CD4-positive, alpha-beta T cell (primary cell): Measurements from ENCODE around the gene EPS8L2. TPM values are rescaled to one million over a fixed set of nuclear protein-coding genes. Genes with fewer than 3 reads are reported as not detected.
"Not testable (repeated sequence)": the region's sequence is repeated elsewhere in the genome, so short reads cannot be mapped to it uniquely, and the experiment has no call there.

Experiments
- ATAC-seq: fragments of 200-7000 bp; cut with Tn5 transposase; one replicate; pipeline ENCODE4 v1.10.0; 2022; ENCODE audit warnings: mild to moderate bottlenecking; ENCODE audit not compliant: poor library complexity
- CTCF ChIA-PET: fragments of 350-600 bp; sonication (Branson Sonifier 250); formaldehyde crosslinking; loops from one replicate; lab custom pipeline; 2021; ENCODE audit warnings: antibody characterized with exemption, inconsistent platforms; lab: Charles Lee
- POLR2A ChIA-PET: fragments of 350-600 bp; sonication (Branson Sonifier 250); formaldehyde crosslinking; loops from one replicate; lab custom pipeline; 2021; ENCODE audit warnings: antibody characterized with exemption, inconsistent platforms; lab: Charles Lee
- DNase-seq, 14 experiments: peaks; one replicate each; pipeline ENCODE4 v3.0.0-alpha.2; 2013 to 2020; ENCODE audit warnings: mixed read lengths in 2 of 14
- H3K27ac ChIP-seq, 2 donors: one replicate each; pipeline versions ENCODE4 v1.5.1 to v1.7.0; 2013; ENCODE audit warnings: low read length in 2 of 2, low read depth in 1 of 2, mild to moderate bottlenecking in 1 of 2
- H3K27me3 ChIP-seq, 2 experiments: 1 replicate in 1 of 2; 2 replicates in 1 of 2; pipeline versions ENCODE4 v1.6.1 to v1.7.0; 2013; ENCODE audit warnings: low read length in 2 of 2, control low read depth in 1 of 2, mild to moderate bottlenecking in 1 of 2, moderate library complexity in 1 of 2; ENCODE audit not compliant: insufficient read depth in 2 of 2, control insufficient read depth in 1 of 2
- H3K36me3 ChIP-seq: one replicate; pipeline ENCODE4 v1.6.1; 2013; ENCODE audit warnings: low read length, control low read depth; ENCODE audit not compliant: insufficient read depth
- H3K4me1 ChIP-seq: one replicate; pipeline ENCODE4 v1.6.1; 2013; ENCODE audit warnings: low read length, control low read depth; ENCODE audit not compliant: insufficient read depth
- H3K4me3 ChIP-seq: one replicate; pipeline ENCODE4 v1.5.1; 2013; ENCODE audit warnings: mild to moderate bottlenecking, low read length, moderate library complexity
- H3K9me3 ChIP-seq, 2 experiments: 1 replicate in 1 of 2; 2 replicates in 1 of 2; pipeline versions ENCODE4 v1.6.1 to v1.7.0; 2013; ENCODE audit warnings: low read length in 2 of 2, mild to moderate bottlenecking in 2 of 2, control low read depth in 1 of 2, moderate library complexity in 1 of 2; ENCODE audit not compliant: control insufficient read depth in 1 of 2, insufficient read depth in 1 of 2
- H3K27ac Mint-ChIP-seq: one replicate; pipeline ENCODE4 v1.8.0; 2020; ENCODE audit warnings: mixed read lengths
- H3K27me3 Mint-ChIP-seq: one replicate; pipeline ENCODE4 v1.8.0; 2021; ENCODE audit warnings: mixed read lengths
- H3K36me3 Mint-ChIP-seq: one replicate; pipeline ENCODE4 v1.8.0; 2021; ENCODE audit warnings: low read depth, mixed read lengths
- H3K4me1 Mint-ChIP-seq: one replicate; pipeline ENCODE4 v1.8.0; 2021; ENCODE audit warnings: low read depth, mixed read lengths
- H3K4me3 Mint-ChIP-seq: one replicate; pipeline ENCODE4 v1.8.0; 2020; ENCODE audit warnings: mild to moderate bottlenecking, mixed read lengths
- H3K9me3 Mint-ChIP-seq: one replicate; pipeline ENCODE4 v1.8.0; 2020; ENCODE audit warnings: mixed read lengths
- intact Hi-C, 2 experiments: fragments of 100-400 bp; cut with DNase I in 1 of 2; cut with micrococcal nuclease in 1 of 2; formaldehyde crosslinking; loops; one replicate each; pipeline versions ENCODE4 v1.15.1 to v1.9.0; 2023 to 2025; cut with DNase I, micrococcal nuclease
- total RNA-seq, 174 experiments: library from RNA in 2 of 174; stranded (reverse) in 2 of 174; gene quantifications; one replicate each; pipeline ENCODE4 v1.2.3 and lab custom pipeline; 2021 to 2026
- TF ChIP-seq, protein P1 (sequence below): fragments of 200-600 bp; IDR thresholded peaks from one replicate; pipeline ENCODE4 v1.8.0; 2022; ENCODE audit warnings: antibody characterized with exemption, mild to moderate bottlenecking

Gene EPS8L2
- total RNA-seq, 2 experiments from 2014 or later = 3.5 to 4.0 TPM

DNA sequence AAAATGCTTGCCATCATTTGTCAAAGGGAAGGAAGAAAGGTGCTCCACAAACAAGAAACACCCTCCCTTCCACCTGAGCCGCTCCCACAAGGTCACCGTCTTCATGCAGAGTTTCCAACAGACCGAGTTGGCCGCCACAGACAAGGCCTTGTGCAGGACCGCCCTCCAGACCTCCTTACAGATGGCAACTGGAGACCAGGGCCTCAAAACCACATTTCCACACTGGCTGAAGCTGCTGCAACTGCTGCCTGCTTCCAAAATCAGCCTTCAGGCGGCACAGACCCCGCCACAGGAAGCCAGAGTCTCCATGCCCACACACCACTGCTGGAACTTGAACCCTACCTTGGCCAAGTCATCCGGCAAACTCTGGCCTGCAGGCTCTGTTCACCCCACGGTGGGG, 17.4 kb upstream of the EPS8L2 start:
- ChIA-PET CTCF (no interaction called here), POLR2A (no interaction called here)
- Histone ChIP-seq H3K27me3 (no peaks in the 10 kb centered on the region), H3K4me3 (no peak overlapping the region), H3K27ac (no peak overlapping the region), H3K4me1 (peaks cover 38% of the 10 kb centered on the region), H3K9me3 (no peaks in the 10 kb centered on the region), H3K36me3 (peaks cover 57% of the 10 kb centered on the region)
- DNase-seq = peak in 1 of 14 experiments; percentile 20
- Mint-ChIP-seq H3K4me1 (peaks cover 34% of the 10 kb centered on the region), H3K36me3 (peaks cover 64% of the 10 kb centered on the region), H3K27ac (no peak overlapping the region), H3K9me3 (no peaks in the 10 kb centered on the region), H3K27me3 (no peaks in the 10 kb centered on the region), H3K4me3 (no peak overlapping the region)
- intact Hi-C loops = loop anchor here in 1 of 2 experiments (2.0 kb wide), 1 partner anchor 36 kb away; no protein-coding TSS in a partner anchor
- no peak for ATAC-seq
- TF ChIP-seq, protein P1, sequence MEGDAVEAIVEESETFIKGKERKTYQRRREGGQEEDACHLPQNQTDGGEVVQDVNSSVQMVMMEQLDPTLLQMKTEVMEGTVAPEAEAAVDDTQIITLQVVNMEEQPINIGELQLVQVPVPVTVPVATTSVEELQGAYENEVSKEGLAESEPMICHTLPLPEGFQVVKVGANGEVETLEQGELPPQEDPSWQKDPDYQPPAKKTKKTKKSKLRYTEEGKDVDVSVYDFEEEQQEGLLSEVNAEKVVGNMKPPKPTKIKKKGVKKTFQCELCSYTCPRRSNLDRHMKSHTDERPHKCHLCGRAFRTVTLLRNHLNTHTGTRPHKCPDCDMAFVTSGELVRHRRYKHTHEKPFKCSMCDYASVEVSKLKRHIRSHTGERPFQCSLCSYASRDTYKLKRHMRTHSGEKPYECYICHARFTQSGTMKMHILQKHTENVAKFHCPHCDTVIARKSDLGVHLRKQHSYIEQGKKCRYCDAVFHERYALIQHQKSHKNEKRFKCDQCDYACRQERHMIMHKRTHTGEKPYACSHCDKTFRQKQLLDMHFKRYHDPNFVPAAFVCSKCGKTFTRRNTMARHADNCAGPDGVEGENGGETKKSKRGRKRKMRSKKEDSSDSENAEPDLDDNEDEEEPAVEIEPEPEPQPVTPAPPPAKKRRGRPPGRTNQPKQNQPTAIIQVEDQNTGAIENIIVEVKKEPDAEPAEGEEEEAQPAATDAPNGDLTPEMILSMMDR = no peak

DNA sequence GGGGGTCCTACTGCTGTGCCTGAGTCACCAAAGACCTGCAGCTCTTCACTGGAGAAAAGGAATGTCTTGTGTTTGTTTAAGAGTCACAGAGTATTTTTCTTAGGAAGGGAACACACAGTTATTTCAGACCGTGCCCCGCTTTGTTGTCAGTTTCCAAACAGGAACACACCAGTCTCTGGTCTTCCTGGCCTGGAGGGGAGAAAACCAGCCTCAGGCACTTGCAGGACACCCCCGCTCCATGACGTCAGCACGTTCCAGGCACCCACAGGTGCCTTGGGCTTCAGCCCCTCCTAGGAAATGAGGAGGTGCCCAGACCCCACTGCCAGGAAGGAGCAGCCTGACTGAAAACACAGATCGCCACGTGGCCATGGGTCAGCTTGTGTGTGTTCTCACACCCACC, 16.4 kb upstream of the EPS8L2 start:
- Mint-ChIP-seq H3K9me3 (no peaks in the 10 kb centered on the region), H3K4me3 (no peak overlapping the region), H3K27me3 (no peaks in the 10 kb centered on the region), H3K4me1 (peaks cover 36% of the 10 kb centered on the region), H3K36me3 (peaks cover 54% of the 10 kb centered on the region), H3K27ac (peak overlapping the region; percentile 42)
- Histone ChIP-seq H3K27ac (no peak overlapping the region), H3K36me3 (peaks cover 48% of the 10 kb centered on the region), H3K27me3 (no peaks in the 10 kb centered on the region), H3K4me3 (no peak overlapping the region), H3K4me1 (peaks cover 47% of the 10 kb centered on the region), H3K9me3 (no peaks in the 10 kb centered on the region)
- DNase-seq = peak in 1 of 14 experiments; percentile 32
- POLR2A ChIA-PET = no interaction called here
- ATAC-seq = no peak
- CTCF ChIA-PET = no interaction called here
- intact Hi-C loops = loop anchor here (2.0 to 10.0 kb wide), 4 partner anchors 35 to 125 kb away; partner anchors contain the start of genes LMNTD2 (in 1 of the 2) and RASSF7 (in 1 of the 2)
- TF ChIP-seq, protein P1 = no peak

DNA sequence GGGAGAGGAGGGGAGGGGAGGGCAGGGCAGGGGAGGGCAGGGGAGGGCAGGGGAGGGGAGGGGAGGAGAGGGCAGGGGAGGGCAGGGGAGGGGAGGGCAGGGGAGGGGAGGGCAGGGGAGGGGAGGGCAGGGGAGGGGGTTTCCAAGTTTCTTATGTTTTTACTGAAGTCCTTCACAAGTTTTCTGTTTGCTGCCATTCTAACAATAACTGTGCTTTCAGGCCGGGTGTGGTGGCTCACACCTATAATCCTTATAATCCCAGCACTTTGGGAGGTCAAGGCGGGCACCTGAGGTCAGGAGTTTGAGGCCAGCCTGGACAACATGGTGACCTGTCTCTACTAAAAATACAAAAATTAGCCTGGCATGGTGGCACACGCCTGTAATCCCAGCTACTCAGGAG, 15.8 kb upstream of the EPS8L2 start:
- Mint-ChIP-seq H3K27ac (peak overlapping the region; percentile 96), H3K4me1 (peaks cover 36% of the 10 kb centered on the region), H3K36me3 (peaks cover 52% of the 10 kb centered on the region)
- intact Hi-C loops = loop anchor here (5.0 to 10.0 kb wide), 3 partner anchors 37 to 125 kb away; partner anchors contain the start of genes LMNTD2 (in 1 of the 2) and RASSF7 (in 1 of the 2)
- H3K27ac ChIP-seq, POLR2A ChIA-PET, H3K4me3 ChIP-seq, H3K9me3 ChIP-seq, ATAC-seq, H3K27me3 Mint-ChIP-seq, H3K9me3 Mint-ChIP-seq, H3K27me3 ChIP-seq, H3K4me3 Mint-ChIP-seq: not testable (repeated sequence)
- DNase-seq = peak in 1 of 14 experiments; percentile 27
- Histone ChIP-seq H3K36me3 (peaks cover 42% of the 10 kb centered on the region), H3K4me1 (peaks cover 47% of the 10 kb centered on the region)
- CTCF ChIA-PET = interaction anchor here (1.2 kb wide), 1 partner anchor 135 kb away, joined by 4 read pairs; no protein-coding TSS in a partner anchor
